Measurements from ENCODE around the gene RNF43.

DNA sequence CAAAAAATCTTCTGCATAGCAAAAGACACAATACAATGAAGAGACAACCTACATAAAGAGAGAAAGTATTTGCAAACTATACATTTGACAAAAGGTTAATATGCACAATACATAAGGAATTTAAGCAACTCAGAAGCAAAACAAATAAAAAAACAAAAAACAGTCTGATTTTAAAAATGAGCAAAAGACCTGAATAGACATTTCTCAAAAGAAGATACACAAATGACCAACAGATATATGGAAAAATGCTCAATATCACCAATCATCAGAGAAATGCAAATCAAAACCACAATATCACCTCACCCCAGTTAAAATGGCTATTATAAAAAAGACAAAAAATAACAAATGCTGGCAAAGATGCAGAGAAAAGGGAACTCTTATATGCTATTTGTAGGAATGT, 38.2 kb upstream of the RNF43 start:
- no peak for TF ChIP-seq SP1 (IDR thresholded peaks at IDR 0.05)
- no peak for TF ChIP-seq YY1 (IDR thresholded peaks at IDR 0.05)
- no peak for TF ChIP-seq CTCF (IDR thresholded peaks at IDR 0.05; ENCODE audit: low read depth, low read length, missing input control)
- no peak for TF ChIP-seq REST (IDR thresholded peaks at IDR 0.05)
